BE2C (cell line): Measurements from ENCODE around the gene EVI5.

Source experiments
- DNase-seq: peaks from one replicate; pipeline ENCODE4 v3.0.0-alpha.2; 2020
- H3K27me3 ChIP-seq: fragments of 250-450 bp; sonication (Bioruptor Pico); 2 replicates; pipeline ENCODE4 v1.5.1; 2020; ENCODE audit warnings: mild to moderate bottlenecking
- H3K36me3 ChIP-seq: fragments of 250-450 bp; sonication (Bioruptor Pico); 2 replicates; pipeline ENCODE4 v1.5.1; 2020; ENCODE audit warnings: mild to moderate bottlenecking
- H3K4me1 ChIP-seq: fragments of 250-450 bp; sonication (Bioruptor Pico); 2 replicates; pipeline ENCODE4 v1.5.1; 2020
- H3K4me3 ChIP-seq: 2 replicates; pipeline ENCODE4 v1.5.1; 2011; ENCODE audit warnings: low read depth, low read length
- H3K9me3 ChIP-seq: fragments of 250-450 bp; sonication (Bioruptor Pico); 2 replicates; pipeline ENCODE4 v1.5.1; 2020
- CTCF ChIP-seq: IDR thresholded peaks from 2 replicates; pipeline ENCODE4 v1.5.1; 2012; ENCODE audit warnings: mild to moderate bottlenecking, low read depth, low read length

EVI5 gene

GRCh38 chr1:92572520-92572919 lies 212.4 kb downstream of the EVI5 start:
- Histone ChIP-seq H3K36me3 (no peaks in the 10 kb centered on the region), H3K27me3 (no peaks in the 10 kb centered on the region), H3K4me1 (no peaks in the 10 kb centered on the region), H3K9me3 (no peaks in the 10 kb centered on the region), H3K4me3 (no peak overlapping the region)
- no peak for DNase-seq
- TF ChIP-seq CTCF: no peak

- H3K9me3 ChIP-seq: no peaks in the 10 kb centered on the region
- H3K4me1 ChIP-seq: no peaks in the 10 kb centered on the region
- H3K36me3 ChIP-seq: no peaks in the 10 kb centered on the region
- DNase-seq: no peak
- no peak for TF ChIP-seq CTCF
- H3K4me3 ChIP-seq: no peak overlapping the region
- no peaks in the 10 kb centered on the region for H3K27me3 ChIP-seq
These were observed 213.3 kb downstream of the EVI5 start for GRCh38 chr1:92571578-92571977.

GRCh38 chr1:92567211-92567868 lies 217.6 kb downstream of the EVI5 start:
- no peaks in the 10 kb centered on the region for H3K27me3 ChIP-seq

GRCh38 chr1:92563457-92564216 lies 221.3 kb downstream of the EVI5 start:
- no peak for TF ChIP-seq CTCF
- Histone ChIP-seq H3K36me3 (no peaks in the 10 kb centered on the region), H3K9me3 (no peaks in the 10 kb centered on the region), H3K4me1 (no peaks in the 10 kb centered on the region), H3K27me3 (no peaks in the 10 kb centered on the region), H3K4me3 (no peak overlapping the region)
- no peak for DNase-seq

More at GRCh38 chr1:92567211-92567868, 217.6 kb downstream of the EVI5 start:
- no peaks in the 10 kb centered on the region for H3K9me3 ChIP-seq
- no peak for TF ChIP-seq CTCF
- H3K4me1 ChIP-seq: no peaks in the 10 kb centered on the region
- H3K36me3 ChIP-seq: no peaks in the 10 kb centered on the region
- no peak overlapping the region for H3K4me3 ChIP-seq
- DNase-seq: no peak

- no peak for DNase-seq
- Histone ChIP-seq H3K4me3 (no peak overlapping the region), H3K27me3 (no peaks in the 10 kb centered on the region), H3K36me3 (no peaks in the 10 kb centered on the region), H3K4me1 (no peaks in the 10 kb centered on the region), H3K9me3 (no peaks in the 10 kb centered on the region)
- TF ChIP-seq CTCF: no peak
These were observed 228.6 kb downstream of the EVI5 start for GRCh38 chr1:92556350-92556749.

GRCh38 chr1:92554216-92554615 lies 230.7 kb downstream of the EVI5 start:
- Histone ChIP-seq H3K4me1 (no peaks in the 10 kb centered on the region), H3K9me3 (no peaks in the 10 kb centered on the region), H3K4me3 (no peak overlapping the region), H3K27me3 (no peaks in the 10 kb centered on the region), H3K36me3 (no peaks in the 10 kb centered on the region)
- no peak for TF ChIP-seq CTCF
- no peak for DNase-seq
